GM18519 (cell line): Measurements from ENCODE around the gene ST3GAL3.

ENCODE experiments used
- ATAC-seq: cut with Tn5 transposase; IDR thresholded peaks from one replicate; pipeline ENCODE4 v1.9.1; 2021; ENCODE audit warnings: mild to moderate bottlenecking, moderate library complexity; ENCODE audit not compliant: unreplicated experiment, low FRiP score

The ST3GAL3 gene

GRCh38 chr1:43933386-43934100 lies 226.2 kb downstream of the ST3GAL3 start, which contains the start of gene ARTN:
TSS of gene ARTN (plus strand) at chr1:43933801. CDS start at chr1:43935657, 1,856 bp downstream.
- ATAC-seq, result no peak

- ATAC-seq, result no peak
Measured at GRCh38 chr1:43934101-43934985, 227.0 kb downstream of the ST3GAL3 start.

- no peak for ATAC-seq
Measured at GRCh38 chr1:43934986-43935324, 227.6 kb downstream of the ST3GAL3 start.

- no peak for ATAC-seq
Measured at GRCh38 chr1:43935711-43936427, 228.5 kb downstream of the ST3GAL3 start.

GRCh38 chr1:43936431-43937151 lies 229.3 kb downstream of the ST3GAL3 start:
- no peak for ATAC-seq

- no peak for ATAC-seq
Measured at GRCh38 chr1:43937179-43937865, 230.0 kb downstream of the ST3GAL3 start.

GRCh38 chr1:43938383-43938782 lies 231.0 kb downstream of the ST3GAL3 start:
- ATAC-seq, result no peak

GRCh38 chr1:43938892-43939587 lies 231.7 kb downstream of the ST3GAL3 start:
- no peak for ATAC-seq

GRCh38 chr1:43942411-43942810 lies 235.1 kb downstream of the ST3GAL3 start:
- no peak for ATAC-seq

GRCh38 chr1:43944860-43945259 lies 237.5 kb downstream of the ST3GAL3 start:
- ATAC-seq, result no peak

GRCh38 chr1:43945674-43946235 lies 238.4 kb downstream of the ST3GAL3 start:
- ATAC-seq, result no peak

- peak; percentile 85 for ATAC-seq
Measured at GRCh38 chr1:43946236-43947060, 239.1 kb downstream of the ST3GAL3 start, which contains the start of gene IPO13. TSS of gene IPO13 (plus strand) at chr1:43946950. CDS start at chr1:43947601, 651 bp downstream.

- ATAC-seq, result no peak
Measured at GRCh38 chr1:43947061-43947873, 239.9 kb downstream of the ST3GAL3 start.

- ATAC-seq, result no peak
Measured at GRCh38 chr1:43947874-43948437, 240.6 kb downstream of the ST3GAL3 start.

- ATAC-seq, result no peak
Measured at GRCh38 chr1:43949678-43950077, 242.3 kb downstream of the ST3GAL3 start.

- ATAC-seq, result no peak
Measured at GRCh38 chr1:43951021-43951985, 244.0 kb downstream of the ST3GAL3 start.
